ENCODE results near the gene TTLL12. TPM values are rescaled to one million over a fixed set of nuclear protein-coding genes. Genes with fewer than 3 reads are reported as not detected.
A peak's percentile ranks its signal among the peaks of the same experiment; 100 is the strongest.

TTLL12 gene
- total RNA-seq, 1 experiment from 2014 or later = 100 TPM

DNA sequence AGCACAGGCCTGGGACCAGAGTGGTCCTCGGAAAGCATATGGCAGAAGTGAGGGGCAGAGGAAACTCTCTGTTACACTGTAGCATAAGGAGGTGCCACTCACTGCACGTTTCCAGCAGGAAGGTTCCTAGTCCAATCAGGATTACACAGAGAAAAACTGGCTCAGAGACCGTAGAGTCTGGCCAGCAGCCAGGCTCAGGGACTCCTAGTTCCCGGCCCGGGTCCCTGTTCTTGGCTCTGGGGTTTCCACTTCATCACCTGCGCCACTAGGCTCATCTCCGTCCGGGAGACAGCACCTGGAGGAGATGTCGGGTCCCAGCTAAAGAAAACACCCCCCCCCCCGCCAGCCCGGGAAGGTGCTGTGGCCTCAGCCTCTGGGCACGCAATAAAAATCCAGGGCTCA is 1.1 kb downstream of the TTLL12 start:
- DNase-seq (ENCODE audit: low read depth, low spot score) = peak; percentile 29
- Histone ChIP-seq H3K9ac (ENCODE audit: low read length) (peak overlapping the region; percentile 83), H3K9me2 (ENCODE audit: insufficient read depth) (no peaks in the 10 kb centered on the region), H3K4me3 (replicated peaks in 1 of 2; ENCODE audit: low read depth in 1 of 2, low read length in 2 of 2) (peak overlapping the region; percentile 76 to 77), H3K4me1 (ENCODE audit: control insufficient read depth in 1 of 2, insufficient read depth in 2 of 2, low read length in 2 of 2) (peaks cover 9 to 36% of the 10 kb centered on the region in 2 experiments; a peak in 3 of 4 replicates), H3K27ac (ENCODE audit: low read depth, low read length) (peak overlapping the region; percentile 98), H3K79me2 (ENCODE audit: insufficient read depth, low read length) (peaks cover 58% of the 10 kb centered on the region), H3K9me3 (ENCODE audit: control insufficient read depth in 1 of 2, insufficient read depth in 1 of 2, low read depth in 1 of 2, low read length in 2 of 2) (no peaks in the 10 kb centered on the region), H2AFZ (ENCODE audit: low read depth, low read length, poor library complexity, severe bottlenecking) (no peak overlapping the region), H3K36me3 (ENCODE audit: control insufficient read depth in 1 of 2, insufficient read depth in 2 of 2, low read length in 2 of 2) (peaks cover 9 to 25% of the 10 kb centered on the region in 2 experiments), H3K4me2 (ENCODE audit: low read length) (peak overlapping the region; percentile 85), H3K27me3 (ENCODE audit: insufficient read depth, low read length) (no peaks in the 10 kb centered on the region), H4K20me1 (ENCODE audit: insufficient read depth) (no peaks in the 10 kb centered on the region)
- ChIA-PET CTCF (interaction anchor here (0.6 kb wide), 1 partner anchor 1019 kb away, joined by 3 read pairs; no protein-coding TSS in a partner anchor), POLR2A (no interaction called here), RAD21 (ENCODE audit: low non-redundant PET in 1 of 2, low total read pairs in 2 of 2, uncharacterized antibody in 2 of 2, unreplicated experiment in 2 of 2) (no interaction called here)
- BruUV-seq (replicated peaks) = no TSS peak
- ATAC-seq = peak; percentile 35
- intact Hi-C loops (cut with micrococcal nuclease) = no loop called here
- TF ChIP-seq JUND (IDR thresholded peaks at IDR 0.05) (no peak), YY1 (IDR thresholded peaks at IDR 0.05; ENCODE audit: extremely low read depth, insufficient replicate concordance, low read depth, low read length) (no peak), EZH2phosphoT487 (IDR thresholded peaks at IDR 0.05; ENCODE audit: borderline replicate concordance) (no peak), SIN3A (IDR thresholded peaks at IDR 0.05; ENCODE audit: low read depth) (no peak)
- TF ChIP-seq, protein P1, sequence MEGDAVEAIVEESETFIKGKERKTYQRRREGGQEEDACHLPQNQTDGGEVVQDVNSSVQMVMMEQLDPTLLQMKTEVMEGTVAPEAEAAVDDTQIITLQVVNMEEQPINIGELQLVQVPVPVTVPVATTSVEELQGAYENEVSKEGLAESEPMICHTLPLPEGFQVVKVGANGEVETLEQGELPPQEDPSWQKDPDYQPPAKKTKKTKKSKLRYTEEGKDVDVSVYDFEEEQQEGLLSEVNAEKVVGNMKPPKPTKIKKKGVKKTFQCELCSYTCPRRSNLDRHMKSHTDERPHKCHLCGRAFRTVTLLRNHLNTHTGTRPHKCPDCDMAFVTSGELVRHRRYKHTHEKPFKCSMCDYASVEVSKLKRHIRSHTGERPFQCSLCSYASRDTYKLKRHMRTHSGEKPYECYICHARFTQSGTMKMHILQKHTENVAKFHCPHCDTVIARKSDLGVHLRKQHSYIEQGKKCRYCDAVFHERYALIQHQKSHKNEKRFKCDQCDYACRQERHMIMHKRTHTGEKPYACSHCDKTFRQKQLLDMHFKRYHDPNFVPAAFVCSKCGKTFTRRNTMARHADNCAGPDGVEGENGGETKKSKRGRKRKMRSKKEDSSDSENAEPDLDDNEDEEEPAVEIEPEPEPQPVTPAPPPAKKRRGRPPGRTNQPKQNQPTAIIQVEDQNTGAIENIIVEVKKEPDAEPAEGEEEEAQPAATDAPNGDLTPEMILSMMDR (IDR thresholded peaks at IDR 0.05 in 2 of 3, conservative IDR thresholded peaks at IDR 0.05 in 1 of 3; ENCODE audit: borderline replicate concordance in 1 of 3, insufficient read depth in 1 of 3, low read depth in 2 of 3, low read length in 2 of 3) = no peak
- TF ChIP-seq, protein P2, sequence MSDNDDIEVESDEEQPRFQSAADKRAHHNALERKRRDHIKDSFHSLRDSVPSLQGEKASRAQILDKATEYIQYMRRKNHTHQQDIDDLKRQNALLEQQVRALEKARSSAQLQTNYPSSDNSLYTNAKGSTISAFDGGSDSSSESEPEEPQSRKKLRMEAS (IDR thresholded peaks at IDR 0.05) = no peak

Measured in HCT116 (cell line).